PC-3 (cell line): ENCODE measurements around the gene MLLT3. TPM values are rescaled to one million over a fixed set of nuclear protein-coding genes. Genes with fewer than 3 reads are reported as not detected.

Experiments
- ATAC-seq: fragments of 200-7000 bp; cut with Tn5 transposase; 2 replicates; pipeline ENCODE4 v1.9.1; 2020; ENCODE audit warnings: mild to moderate bottlenecking, moderate library complexity
- BruUV-seq: library from RNA; stranded (reverse); fragments of 400-500 nt; replicated peaks from 2 replicates; lab custom pipeline; 2021; lab: Mats Ljungman, UMichigan
- CTCF ChIA-PET: fragments of 300-600 bp; sonication (Branson Sonifier 250); formaldehyde crosslinking; loops from one replicate; lab custom pipeline; 2022; ENCODE audit warnings: antibody characterized with exemption; lab: Charles Lee
- POLR2A ChIA-PET: fragments of 300-600 bp; sonication (Branson Sonifier 250); formaldehyde crosslinking; loops from one replicate; lab custom pipeline; 2022; ENCODE audit warnings: antibody characterized with exemption; ENCODE audit not compliant: unreplicated experiment; lab: Charles Lee
- DNase-seq: peaks from one replicate; pipeline ENCODE4 v3.0.0-alpha.2; 2015
- H2AFZ ChIP-seq: fragments of 300-600 bp; sonication (generic); 2 replicates; pipeline ENCODE4 v1.6.0; 2016; ENCODE audit warnings: antibody characterized with exemption, low read length
- H3F3A ChIP-seq: fragments of 300-600 bp; sonication (generic); one replicate; pipeline ENCODE4 v1.6.0; 2017; ENCODE audit warnings: antibody characterized with exemption, low read length, control low read depth, mild to moderate bottlenecking; ENCODE audit not compliant: unreplicated experiment
- H3K27ac ChIP-seq: fragments of 300-600 bp; sonication (generic); 2 replicates; pipeline ENCODE4 v1.5.1; 2016; ENCODE audit warnings: mild to moderate bottlenecking, low read length
- H3K27me3 ChIP-seq: fragments of 300-600 bp; sonication (generic); 2 replicates; pipeline ENCODE4 v1.6.1; 2016; ENCODE audit warnings: low read length, mixed read lengths
- H3K36me3 ChIP-seq: fragments of 300-600 bp; sonication (generic); 2 replicates; pipeline ENCODE4 v1.6.1; 2016; ENCODE audit warnings: low read depth, mixed run types, low read length, mixed read lengths
- H3K4me1 ChIP-seq: fragments of 300-600 bp; sonication (generic); 2 replicates; pipeline ENCODE4 v1.5.1; 2016; ENCODE audit warnings: low read length; ENCODE audit not compliant: insufficient read depth
- H3K4me2 ChIP-seq: fragments of 300-600 bp; sonication (generic); 2 replicates; pipeline ENCODE4 v1.6.0; 2016; ENCODE audit warnings: low read length
- H3K4me3 ChIP-seq: fragments of 300-600 bp; sonication (generic); 2 replicates; pipeline ENCODE4 v1.5.1; 2016; ENCODE audit warnings: mild to moderate bottlenecking, low read length, mixed read lengths
- H3K79me2 ChIP-seq: fragments of 300-600 bp; sonication (generic); 2 replicates; pipeline ENCODE4 v1.6.1; 2017; ENCODE audit warnings: low read length, mixed read lengths
- H3K9ac ChIP-seq: fragments of 300-600 bp; sonication (generic); 2 replicates; pipeline ENCODE4 v1.6.0; 2016; ENCODE audit warnings: mild to moderate bottlenecking, low read length
- H3K9me2 ChIP-seq: fragments of 300-600 bp; sonication (generic); replicated peaks from 2 replicates; pipeline ENCODE4 v1.6.1; 2016; ENCODE audit warnings: mixed run types, low read length, mixed read lengths
- H3K9me3 ChIP-seq: fragments of 300-600 bp; sonication (generic); 2 replicates; pipeline ENCODE4 v1.6.1; 2016; ENCODE audit warnings: low read length, mixed read lengths
- H4K20me1 ChIP-seq: fragments of 300-600 bp; sonication (generic); 2 replicates; pipeline ENCODE4 v1.6.1; 2016; ENCODE audit warnings: low read length, mixed read lengths
- CTCF ChIP-seq: fragments of 300-600 bp; sonication (generic); conservative IDR thresholded peaks from 2 replicates; pipeline ENCODE4 v1.5.1; 2017; ENCODE audit warnings: antibody characterized with exemption, low read depth, mild to moderate bottlenecking, low read length
- EZH2 ChIP-seq: fragments of 300-600 bp; sonication (generic); IDR thresholded peaks from one replicate; pipeline ENCODE4 v1.6.1; 2017; ENCODE audit warnings: antibody characterized with exemption, mild to moderate bottlenecking, low read length; ENCODE audit not compliant: unreplicated experiment
- EZH2phosphoT487 ChIP-seq: fragments of 300-600 bp; sonication (generic); IDR thresholded peaks from 2 replicates; pipeline ENCODE4 v1.6.1; 2018; ENCODE audit warnings: mild to moderate bottlenecking, antibody characterized with exemption, low read length, borderline replicate concordance
- intact Hi-C: fragments of 100-400 bp; cut with micrococcal nuclease; formaldehyde crosslinking; loops from 2 replicates; pipeline ENCODE4 v1.9.0; 2023
- total RNA-seq: library from RNA; depleted of rRNA; stranded (reverse); fragments of >200 nt; gene quantifications from 2 replicates; pipeline ENCODE4 v1.2.3, GENCODE V29; 2014

MLLT3 gene
- total RNA-seq, 1 experiment from 2014 or later, result 7.1 TPM

GRCh38 chr9:20436476-20437195 lies 185.7 kb downstream of the MLLT3 start:
- no peaks in the 10 kb centered on the region for H3K36me3 ChIP-seq
- H3K9ac ChIP-seq, result no peak overlapping the region
- ATAC-seq (no peak), DNase-seq (no peak)
- H3K79me2 ChIP-seq, result no peaks in the 10 kb centered on the region
- ChIA-PET POLR2A (no interaction called here), CTCF (no interaction called here)
- intact Hi-C loops, result no loop called here
- H3K9me3 ChIP-seq, result no peaks in the 10 kb centered on the region
- H3K4me1 ChIP-seq, result no peaks in the 10 kb centered on the region
- no TSS peak for BruUV-seq
- no peak overlapping the region for H3K27ac ChIP-seq
- H2AFZ ChIP-seq, result no peak overlapping the region
- H3K4me3 ChIP-seq, result no peak overlapping the region
- no peak for TF ChIP-seq EZH2phosphoT487
- TF ChIP-seq CTCF, result no peak
- TF ChIP-seq EZH2, result no peak
- no peaks in the 10 kb centered on the region for H4K20me1 ChIP-seq
- no peaks in the 10 kb centered on the region for H3F3A ChIP-seq
- H3K27me3 ChIP-seq, result no peaks in the 10 kb centered on the region
- H3K9me2 ChIP-seq, result no peaks in the 10 kb centered on the region
- H3K4me2 ChIP-seq, result no peak overlapping the region

- Histone ChIP-seq H3K4me1 (no peaks in the 10 kb centered on the region), H3K9ac (no peak overlapping the region), H3K4me2 (no peak overlapping the region), H3F3A (no peaks in the 10 kb centered on the region), H3K27me3 (no peaks in the 10 kb centered on the region), H2AFZ (no peak overlapping the region), H3K36me3 (no peaks in the 10 kb centered on the region), H3K9me3 (no peaks in the 10 kb centered on the region), H3K79me2 (no peaks in the 10 kb centered on the region), H3K27ac (no peak overlapping the region), H4K20me1 (no peaks in the 10 kb centered on the region), H3K9me2 (no peaks in the 10 kb centered on the region), H3K4me3 (no peak overlapping the region)
- ATAC-seq, result no peak
- ChIA-PET POLR2A (no interaction called here), CTCF (no interaction called here)
- intact Hi-C loops, result loop anchor here (5.0 kb wide), 1 partner anchor 123 kb away; no protein-coding TSS in a partner anchor
- BruUV-seq, result no TSS peak
- DNase-seq, result no peak
- TF ChIP-seq CTCF, result no peak
- no peak for TF ChIP-seq EZH2
- TF ChIP-seq EZH2phosphoT487, result no peak
These were observed 193.3 kb downstream of the MLLT3 start for GRCh38 chr9:20428976-20429375.

GRCh38 chr9:20427359-20427758 lies 194.9 kb downstream of the MLLT3 start:
- intact Hi-C loops, result loop anchor here (5.0 kb wide), 1 partner anchor 125 kb away; no protein-coding TSS in a partner anchor
- Histone ChIP-seq H2AFZ (no peak overlapping the region), H3K9ac (no peak overlapping the region), H3K9me3 (no peaks in the 10 kb centered on the region), H3K4me1 (no peaks in the 10 kb centered on the region), H3K27me3 (no peaks in the 10 kb centered on the region), H3K36me3 (no peaks in the 10 kb centered on the region), H3K27ac (no peak overlapping the region), H3K79me2 (no peaks in the 10 kb centered on the region), H3K9me2 (no peaks in the 10 kb centered on the region), H3F3A (no peaks in the 10 kb centered on the region), H3K4me2 (no peak overlapping the region), H4K20me1 (no peaks in the 10 kb centered on the region), H3K4me3 (no peak overlapping the region)
- no TSS peak for BruUV-seq
- CTCF ChIA-PET, result no interaction called here
- no peak for TF ChIP-seq EZH2phosphoT487
- TF ChIP-seq CTCF, result no peak
- POLR2A ChIA-PET, result no interaction called here
- no peak for DNase-seq
- ATAC-seq, result no peak
